ENCODE measurements around the gene SLC11A2.
"Not testable (repeated sequence)": the region's sequence is repeated elsewhere in the genome, so short reads cannot be mapped to it uniquely, and the experiment has no call there.

The SLC11A2 gene

DNA sequence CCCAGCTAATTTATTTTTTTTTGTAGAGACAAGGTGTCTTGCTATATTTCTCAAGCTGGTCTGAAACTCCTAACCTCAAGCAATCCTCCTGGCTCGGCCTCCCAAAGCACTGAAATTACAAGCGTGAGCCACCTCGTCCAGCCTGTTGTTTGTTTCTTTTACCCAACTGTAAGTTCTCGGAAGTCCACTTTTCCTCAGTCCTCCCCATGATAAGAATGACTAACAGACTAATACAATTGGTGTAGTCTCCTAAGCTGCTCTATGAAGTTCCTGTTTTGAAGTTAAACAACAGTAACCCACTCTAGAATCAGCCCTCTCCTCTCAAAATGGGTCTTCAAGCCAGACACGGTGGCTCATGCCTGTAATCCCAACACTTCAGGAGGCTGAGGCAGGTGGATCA, 37.3 kb downstream of the SLC11A2 start:
- DNase-seq = no peak

- no peak for DNase-seq
Measured at GRCh38 chr12:50988051-50988450, 38.1 kb downstream of the SLC11A2 start.

GRCh38 chr12:50986966-50987737, 39.0 kb downstream of the SLC11A2 start:
- DNase-seq = no peak

- no peak for DNase-seq
Measured at GRCh38 chr12:50985322-50985721, 40.9 kb downstream of the SLC11A2 start.

- DNase-seq = no peak
Measured at GRCh38 chr12:50984586-50985298, 41.4 kb downstream of the SLC11A2 start.

- no peak for DNase-seq
Measured at GRCh38 chr12:50981319-50982239, 44.6 kb downstream of the SLC11A2 start.

DNA sequence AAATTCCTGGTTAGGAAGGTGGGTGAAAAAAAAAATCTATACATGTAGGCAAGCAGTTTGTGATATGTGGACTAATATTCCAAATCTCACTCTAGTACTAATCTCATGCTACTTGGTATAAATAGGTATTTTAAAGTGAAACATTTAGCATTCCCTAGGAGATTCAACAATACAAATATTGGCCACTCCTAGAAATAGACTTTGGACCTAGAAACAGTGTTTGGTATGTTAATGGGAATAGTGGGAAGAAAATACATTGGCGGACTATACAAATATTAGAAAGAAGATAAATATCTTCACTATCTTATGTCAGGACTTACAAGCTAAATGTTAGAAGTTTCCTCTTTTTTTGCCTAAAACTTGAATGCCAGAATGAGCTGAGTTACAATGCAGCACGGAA, 45.6 kb downstream of the SLC11A2 start:
- DNase-seq = no peak

DNA sequence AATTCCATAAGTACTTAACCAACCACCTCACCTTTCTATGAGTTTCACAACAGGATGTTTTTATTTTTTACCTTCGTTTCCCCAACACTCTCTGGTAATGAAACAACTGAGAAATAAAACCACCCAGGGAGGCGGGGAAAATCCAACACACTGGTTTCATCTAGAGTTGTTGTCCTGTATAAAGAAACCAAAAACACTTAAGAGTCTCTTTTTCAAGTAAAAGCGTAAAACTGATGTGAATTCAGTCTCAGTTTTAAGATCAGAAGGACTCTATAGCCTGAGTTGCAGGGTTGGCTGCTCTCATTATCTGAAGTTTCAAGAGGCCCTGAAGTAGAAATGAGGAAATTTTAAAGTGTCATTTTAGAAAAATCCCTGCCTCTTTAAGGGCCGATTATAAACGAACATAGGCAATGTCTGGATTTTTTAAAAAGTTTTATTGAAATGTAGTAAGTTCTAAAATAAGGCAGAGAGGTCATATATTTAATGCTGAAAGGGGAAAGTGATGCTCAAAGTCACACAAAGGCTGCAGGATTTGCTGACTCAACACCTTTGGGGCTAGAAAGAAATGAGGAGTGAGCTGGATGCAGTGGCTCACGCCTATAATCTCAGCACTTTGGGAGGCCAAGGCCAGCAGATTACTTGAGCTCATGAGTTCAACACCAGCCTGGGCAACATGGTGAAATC, 46.7 kb downstream of the SLC11A2 start:
- DNase-seq = peak; percentile 62

GRCh38 chr12:50971946-50972345, 54.2 kb downstream of the SLC11A2 start:
- no peak for DNase-seq

GRCh38 chr12:50964432-50964831, 61.8 kb downstream of the SLC11A2 start:
- DNase-seq = no peak

- no peak for DNase-seq
Measured at GRCh38 chr12:50961708-50962107, 64.5 kb downstream of the SLC11A2 start.

- DNase-seq = no peak
Measured at GRCh38 chr12:50960130-50960529, 66.1 kb downstream of the SLC11A2 start.

DNA sequence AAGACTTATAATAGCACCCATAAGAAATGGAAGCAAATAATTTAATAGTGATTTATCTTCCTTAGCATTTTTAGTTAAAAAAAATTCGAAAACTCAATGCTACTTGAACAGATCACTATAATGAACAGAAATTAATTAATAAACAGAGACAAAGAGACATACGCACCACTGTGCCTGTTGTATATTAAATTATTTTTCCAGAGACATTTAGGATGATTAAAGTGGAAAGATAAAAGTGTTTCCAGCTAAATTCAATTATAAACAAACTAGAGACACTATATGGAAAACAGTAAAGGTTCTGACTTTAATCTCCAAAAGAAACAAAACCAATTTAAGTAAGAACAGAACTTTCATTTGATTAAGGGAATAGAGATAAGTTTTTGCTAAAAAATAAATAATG, 70.5 kb downstream of the SLC11A2 start:
- no peak for DNase-seq

GRCh38 chr12:50955288-50955687, 70.9 kb downstream of the SLC11A2 start:
- DNase-seq = no peak

GRCh38 chr12:50954789-50955188, 71.4 kb downstream of the SLC11A2 start:
- not testable (repeated sequence) for DNase-seq

DNA sequence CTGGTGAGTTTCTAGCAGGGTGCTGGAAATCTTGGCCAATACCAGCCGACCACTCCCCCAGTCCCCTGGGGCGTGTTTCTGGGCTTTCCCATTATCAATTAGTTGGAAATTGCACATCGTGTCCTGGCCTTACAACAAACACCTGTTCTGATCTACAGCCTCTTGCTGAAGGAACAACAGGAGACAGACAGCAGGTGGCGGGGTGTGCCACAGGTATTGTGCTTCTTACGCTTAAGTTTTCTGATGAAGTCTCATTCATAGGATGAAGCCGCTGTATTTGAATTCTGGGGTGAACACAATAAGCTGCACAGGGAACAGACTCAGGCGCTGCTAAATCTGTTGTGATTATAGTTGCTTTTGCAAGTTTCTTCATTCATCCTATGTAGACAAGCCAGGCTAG, 73.1 kb downstream of the SLC11A2 start:
- no peak for DNase-seq

DNA sequence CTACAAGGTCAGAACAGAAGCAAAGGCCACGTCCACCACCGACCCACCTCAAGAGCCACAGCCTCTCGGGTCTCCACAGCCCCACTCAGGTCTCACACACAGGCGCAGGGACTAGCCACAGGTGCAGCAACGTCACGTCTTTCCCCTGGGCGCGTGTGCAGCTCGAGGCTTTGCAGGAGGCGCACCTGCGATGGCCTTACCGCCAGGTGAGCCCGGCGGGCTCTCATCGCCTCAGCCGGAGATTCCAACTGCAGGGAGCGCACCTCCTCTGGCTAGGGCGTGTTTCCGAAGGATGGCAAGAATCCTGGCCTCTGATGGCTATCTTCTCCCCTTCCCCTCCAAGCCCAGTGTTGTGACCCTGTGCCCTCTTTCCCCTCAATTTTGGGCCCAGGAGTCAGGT, 73.7 kb downstream of the SLC11A2 start, which contains the start of gene HIGD1C:
Gene HIGD1C (plus strand): TSS at position 35 of the 400 bp plus-strand sequence. CDS start 1,455 bp downstream, outside the sequence.
- no peak for DNase-seq

GRCh38 chr12:50951112-50951511, 75.1 kb downstream of the SLC11A2 start:
- DNase-seq = no peak

GRCh38 chr12:50949801-50950302, 76.3 kb downstream of the SLC11A2 start:
- DNase-seq = no peak

DNA sequence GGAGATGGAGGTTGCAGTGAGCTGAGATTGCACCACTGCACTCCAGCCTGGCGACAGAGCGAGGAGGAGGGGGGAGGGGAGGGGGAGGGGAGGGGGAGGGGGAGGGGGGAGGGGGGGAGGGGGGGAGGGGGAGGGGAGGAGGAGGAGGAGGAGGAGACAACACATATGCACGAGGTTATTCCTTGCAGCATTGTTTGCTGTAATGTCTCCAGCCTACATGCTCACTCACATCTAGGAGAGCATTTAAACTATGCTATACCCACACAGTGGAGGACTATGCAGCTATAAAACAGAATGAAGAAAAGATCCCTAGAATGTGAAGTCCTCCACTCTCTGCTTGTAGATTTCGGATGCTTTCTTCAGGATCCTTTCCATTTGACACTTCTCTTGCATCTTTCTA, 77.4 kb downstream of the SLC11A2 start:
- DNase-seq = no peak

GRCh38 chr12:50947933-50948626, 78.1 kb downstream of the SLC11A2 start:
- no peak for DNase-seq

DNA sequence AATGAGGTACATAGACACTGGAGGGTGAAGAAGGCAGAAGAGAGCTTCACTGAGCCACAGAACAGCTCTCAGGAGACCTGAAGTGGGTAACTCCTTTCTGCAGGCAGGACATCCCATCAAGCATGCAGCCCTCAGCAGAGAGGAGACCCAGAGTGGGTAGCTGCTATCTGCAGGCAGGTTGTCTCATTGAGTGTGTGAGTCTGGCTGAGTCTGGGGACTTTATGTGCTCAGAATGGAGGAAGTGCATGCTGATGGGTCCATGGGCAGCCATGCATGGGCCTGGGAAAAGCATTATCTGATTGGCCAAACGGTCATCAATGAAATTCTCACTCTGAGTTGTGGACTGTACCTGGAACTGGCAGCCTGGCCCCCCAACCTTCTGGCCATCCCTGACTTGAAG, 88.5 kb downstream of the SLC11A2 start:
- DNase-seq = no peak
